NT2/D1 (cell line): ENCODE measurements around the gene CATSPER3.

Experiments used
- YY1 ChIP-seq: IDR thresholded peaks from 2 replicates; pipeline ENCODE4 v1.6.1; 2011; ENCODE audit not compliant: insufficient read length, insufficient read depth
- ZNF274 ChIP-seq: IDR thresholded peaks from 2 replicates; pipeline ENCODE4 v1.6.1; 2011; ENCODE audit warnings: mild to moderate bottlenecking, low read depth, low read length

GRCh38 chr5:135038813-135039270, 71.1 kb downstream of the CATSPER3 start:
- TF ChIP-seq YY1 (no peak), ZNF274 (no peak)
